Activated effector memory CD4-positive, alpha-beta T cell treated with anti-CD3 and anti-CD28 coated beads, Interleukin-2, amount 50 U/mL, for 16 hours (primary cell): ENCODE results near the gene FFAR3.
"Not testable (repeated sequence)": the region's sequence is repeated elsewhere in the genome, so short reads cannot be mapped to it uniquely, and the experiment has no call there.

ENCODE experiments used
- DNase-seq: peaks from one replicate; pipeline ENCODE4 v3.0.0-alpha.2; 2020

The FFAR3 gene

GRCh38 chr19:35378356-35378755 is 20.1 kb downstream of the FFAR3 start:
- no peak for DNase-seq

- not testable (repeated sequence) for DNase-seq
Observed at GRCh38 chr19:35379545-35379944, 21.3 kb downstream of the FFAR3 start.

- DNase-seq, result no peak
Observed at GRCh38 chr19:35379992-35380391, 21.7 kb downstream of the FFAR3 start.

- no peak for DNase-seq
Observed at GRCh38 chr19:35380450-35381124, 22.3 kb downstream of the FFAR3 start.

- DNase-seq, result no peak
Observed at GRCh38 chr19:35381318-35381717, 23.1 kb downstream of the FFAR3 start.

GRCh38 chr19:35381926-35382325 is 23.7 kb downstream of the FFAR3 start:
- DNase-seq, result no peak

GRCh38 chr19:35383536-35383935 is 25.3 kb downstream of the FFAR3 start:
- no peak for DNase-seq

- DNase-seq, result no peak
Observed at GRCh38 chr19:35388277-35389054, 30.2 kb downstream of the FFAR3 start.

- no peak for DNase-seq
Observed at GRCh38 chr19:35389192-35389861, 31.1 kb downstream of the FFAR3 start.

GRCh38 chr19:35392742-35393715 is 34.8 kb downstream of the FFAR3 start:
- DNase-seq, result no peak

- no peak for DNase-seq
Observed at GRCh38 chr19:35395382-35396199, 37.3 kb downstream of the FFAR3 start.

- DNase-seq, result no peak
Observed at GRCh38 chr19:35396240-35396885, 38.1 kb downstream of the FFAR3 start.

GRCh38 chr19:35397064-35397463 is 38.8 kb downstream of the FFAR3 start:
- no peak for DNase-seq

- no peak for DNase-seq
Observed at GRCh38 chr19:35398570-35398969, 40.3 kb downstream of the FFAR3 start.

GRCh38 chr19:35399231-35399630 is 41.0 kb downstream of the FFAR3 start:
- no peak for DNase-seq

- no peak for DNase-seq
Observed at GRCh38 chr19:35399948-35400772, 41.9 kb downstream of the FFAR3 start.

GRCh38 chr19:35400773-35401100 is 42.5 kb downstream of the FFAR3 start:
- DNase-seq, result no peak

GRCh38 chr19:35401416-35401815 is 43.2 kb downstream of the FFAR3 start:
- DNase-seq, result not testable (repeated sequence)

- DNase-seq, result no peak
Observed at GRCh38 chr19:35403116-35403760, 45.0 kb downstream of the FFAR3 start.
